Panc1 (cell line): Measurements from ENCODE around the gene CHI3L1. TPM values are rescaled to one million over a fixed set of nuclear protein-coding genes. Genes with fewer than 3 reads are reported as not detected.

Experiments used
- ATAC-seq: fragments of 200-7000 bp; cut with Tn5 transposase; 2 replicates; pipeline ENCODE4 v1.9.1; 2020; ENCODE audit warnings: mild to moderate bottlenecking, moderate library complexity
- BruUV-seq: library from RNA; stranded (reverse); fragments of 400-500 nt; replicated peaks from 2 replicates; lab custom pipeline; 2021; lab: Mats Ljungman, UMichigan
- CTCF ChIA-PET: fragments of 300-600 bp; sonication (Branson Sonifier 250); formaldehyde crosslinking; loops from one replicate; lab custom pipeline; 2022; ENCODE audit warnings: antibody characterized with exemption; lab: Charles Lee
- POLR2A ChIA-PET: fragments of 300-600 bp; sonication (Branson Sonifier 250); formaldehyde crosslinking; loops from one replicate; lab custom pipeline; 2022; ENCODE audit warnings: antibody characterized with exemption; lab: Charles Lee
- DNase-seq: peaks from one replicate; pipeline ENCODE4 v3.0.0-alpha.2; 2010; ENCODE audit warnings: low read depth, low spot score
- H3K27ac ChIP-seq: 2 replicates; pipeline ENCODE4 v1.5.1; 2011; ENCODE audit warnings: mild to moderate bottlenecking, low read length, inconsistent platforms
- H3K27me3 ChIP-seq: fragments of 200-500 bp; sonication (Bioruptor generic); 2 replicates; pipeline ENCODE4 v1.6.0; 2014; ENCODE audit warnings: low read length, inconsistent platforms; ENCODE audit not compliant: control insufficient read depth, insufficient read depth
- H3K36me3 ChIP-seq: fragments of 200-500 bp; sonication (Bioruptor generic); 2 replicates; pipeline ENCODE4 v1.5.1; 2014; ENCODE audit warnings: inconsistent platforms, mild to moderate bottlenecking, low read length, moderate library complexity; ENCODE audit not compliant: control insufficient read depth, insufficient read depth
- H3K4me1 ChIP-seq: 2 replicates; pipeline ENCODE4 v1.5.1; 2011; ENCODE audit warnings: inconsistent platforms, mild to moderate bottlenecking, low read length, moderate library complexity; ENCODE audit not compliant: control insufficient read depth, insufficient read depth
- H3K4me3 ChIP-seq, 2 experiments: 2 replicates each; pipeline ENCODE4 v1.5.1; 2011 to 2012; ENCODE audit warnings: low read depth in 2 of 2, low read length in 2 of 2, mild to moderate bottlenecking in 2 of 2, inconsistent platforms in 1 of 2, moderate library complexity in 1 of 2
- H3K9me3 ChIP-seq: fragments of 200-500 bp; sonication (Bioruptor generic); 2 replicates; pipeline ENCODE4 v1.5.1; 2014; ENCODE audit warnings: low read depth, mild to moderate bottlenecking, inconsistent platforms, low read length, moderate library complexity; ENCODE audit not compliant: control insufficient read depth, insufficient read depth
- POLR2AphosphoS5 ChIP-seq: IDR thresholded peaks from 2 replicates; pipeline ENCODE4 v1.6.1; 2012; ENCODE audit warnings: mild to moderate bottlenecking, low read depth, low read length, moderate library complexity
- SIN3A ChIP-seq: IDR thresholded peaks from 2 replicates; pipeline ENCODE4 v1.6.1; 2012; ENCODE audit warnings: low read depth, mild to moderate bottlenecking, low read length, moderate library complexity, borderline replicate concordance; ENCODE audit not compliant: insufficient read depth
- TCF7L2 ChIP-seq: IDR thresholded peaks from 2 replicates; pipeline ENCODE4 v1.6.1; 2011; ENCODE audit warnings: mild to moderate bottlenecking, low read depth, low read length, inconsistent platforms
- in situ Hi-C: cut with HindIII; loops from 2 replicates; pipeline ENCODE4 v1.10.0; 2016; ENCODE audit warnings: low sequenced_read_pairs, low pct_unique_long_range_greater_than_20kb
- intact Hi-C: fragments of 100-400 bp; cut with micrococcal nuclease; formaldehyde crosslinking; loops from one replicate; pipeline ENCODE4 v1.10.0; 2022; ENCODE audit not compliant: unreplicated experiment
- total RNA-seq: library from RNA; stranded (reverse); gene quantifications from one replicate; pipeline ENCODE4 v1.2.1, GENCODE V29; 2021; ENCODE audit not compliant: unreplicated experiment
- TF ChIP-seq, protein P1 (sequence below), 2 experiments: IDR thresholded peaks; 2 replicates each; pipeline ENCODE4 v1.6.1; 2011 to 2012; ENCODE audit warnings: low read depth in 2 of 2, control low read depth in 1 of 2, low read length in 1 of 2, mild to moderate bottlenecking in 1 of 2, moderate library complexity in 1 of 2; ENCODE audit not compliant: insufficient read depth in 1 of 2
- TF ChIP-seq, protein P2 (sequence below): fragments of 450-650 bp; IDR thresholded peaks from 2 replicates; pipeline ENCODE4 v1.5.1; 2017; ENCODE audit warnings: mild to moderate bottlenecking

Gene CHI3L1
- total RNA-seq, 1 experiment from 2014 or later = 0.10 TPM

DNA sequence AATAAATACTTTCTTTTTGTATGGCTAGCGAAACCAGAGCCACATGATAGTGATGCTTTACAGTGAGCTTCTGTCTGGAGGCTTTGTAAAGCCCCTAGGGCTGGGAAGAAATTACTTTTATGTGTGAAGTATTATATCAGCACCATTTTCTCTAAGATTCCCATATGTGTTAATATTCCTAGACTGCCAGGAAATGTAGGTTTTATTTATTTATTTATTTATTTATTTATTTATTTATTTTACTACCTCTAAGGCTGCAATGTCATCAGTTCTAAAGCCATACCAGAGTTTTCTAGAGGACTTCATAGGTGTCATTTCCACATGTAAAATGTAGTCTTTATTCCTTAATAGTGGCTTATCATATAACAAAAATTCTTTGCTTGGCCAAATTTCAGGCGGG lies 4.4 kb upstream of the CHI3L1 start:
- BruUV-seq = no TSS peak
- no peak overlapping the region for H3K27ac ChIP-seq
- H3K9me3 ChIP-seq = no peaks in the 10 kb centered on the region
- in situ Hi-C loops = no loop called here
- H3K36me3 ChIP-seq = no peaks in the 10 kb centered on the region
- DNase-seq (no peak), ATAC-seq (no peak)
- POLR2A ChIA-PET = no interaction called here
- TF ChIP-seq, protein P1, sequence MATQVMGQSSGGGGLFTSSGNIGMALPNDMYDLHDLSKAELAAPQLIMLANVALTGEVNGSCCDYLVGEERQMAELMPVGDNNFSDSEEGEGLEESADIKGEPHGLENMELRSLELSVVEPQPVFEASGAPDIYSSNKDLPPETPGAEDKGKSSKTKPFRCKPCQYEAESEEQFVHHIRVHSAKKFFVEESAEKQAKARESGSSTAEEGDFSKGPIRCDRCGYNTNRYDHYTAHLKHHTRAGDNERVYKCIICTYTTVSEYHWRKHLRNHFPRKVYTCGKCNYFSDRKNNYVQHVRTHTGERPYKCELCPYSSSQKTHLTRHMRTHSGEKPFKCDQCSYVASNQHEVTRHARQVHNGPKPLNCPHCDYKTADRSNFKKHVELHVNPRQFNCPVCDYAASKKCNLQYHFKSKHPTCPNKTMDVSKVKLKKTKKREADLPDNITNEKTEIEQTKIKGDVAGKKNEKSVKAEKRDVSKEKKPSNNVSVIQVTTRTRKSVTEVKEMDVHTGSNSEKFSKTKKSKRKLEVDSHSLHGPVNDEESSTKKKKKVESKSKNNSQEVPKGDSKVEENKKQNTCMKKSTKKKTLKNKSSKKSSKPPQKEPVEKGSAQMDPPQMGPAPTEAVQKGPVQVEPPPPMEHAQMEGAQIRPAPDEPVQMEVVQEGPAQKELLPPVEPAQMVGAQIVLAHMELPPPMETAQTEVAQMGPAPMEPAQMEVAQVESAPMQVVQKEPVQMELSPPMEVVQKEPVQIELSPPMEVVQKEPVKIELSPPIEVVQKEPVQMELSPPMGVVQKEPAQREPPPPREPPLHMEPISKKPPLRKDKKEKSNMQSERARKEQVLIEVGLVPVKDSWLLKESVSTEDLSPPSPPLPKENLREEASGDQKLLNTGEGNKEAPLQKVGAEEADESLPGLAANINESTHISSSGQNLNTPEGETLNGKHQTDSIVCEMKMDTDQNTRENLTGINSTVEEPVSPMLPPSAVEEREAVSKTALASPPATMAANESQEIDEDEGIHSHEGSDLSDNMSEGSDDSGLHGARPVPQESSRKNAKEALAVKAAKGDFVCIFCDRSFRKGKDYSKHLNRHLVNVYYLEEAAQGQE (IDR thresholded peaks at IDR 0.05; ENCODE audit: insufficient read depth in 1 of 2, low read depth in 2 of 2, low read length in 1 of 2) = no peak
- TF ChIP-seq TCF7L2 (no peak), SIN3A (no peak), POLR2AphosphoS5 (no peak)
- TF ChIP-seq, protein P2, sequence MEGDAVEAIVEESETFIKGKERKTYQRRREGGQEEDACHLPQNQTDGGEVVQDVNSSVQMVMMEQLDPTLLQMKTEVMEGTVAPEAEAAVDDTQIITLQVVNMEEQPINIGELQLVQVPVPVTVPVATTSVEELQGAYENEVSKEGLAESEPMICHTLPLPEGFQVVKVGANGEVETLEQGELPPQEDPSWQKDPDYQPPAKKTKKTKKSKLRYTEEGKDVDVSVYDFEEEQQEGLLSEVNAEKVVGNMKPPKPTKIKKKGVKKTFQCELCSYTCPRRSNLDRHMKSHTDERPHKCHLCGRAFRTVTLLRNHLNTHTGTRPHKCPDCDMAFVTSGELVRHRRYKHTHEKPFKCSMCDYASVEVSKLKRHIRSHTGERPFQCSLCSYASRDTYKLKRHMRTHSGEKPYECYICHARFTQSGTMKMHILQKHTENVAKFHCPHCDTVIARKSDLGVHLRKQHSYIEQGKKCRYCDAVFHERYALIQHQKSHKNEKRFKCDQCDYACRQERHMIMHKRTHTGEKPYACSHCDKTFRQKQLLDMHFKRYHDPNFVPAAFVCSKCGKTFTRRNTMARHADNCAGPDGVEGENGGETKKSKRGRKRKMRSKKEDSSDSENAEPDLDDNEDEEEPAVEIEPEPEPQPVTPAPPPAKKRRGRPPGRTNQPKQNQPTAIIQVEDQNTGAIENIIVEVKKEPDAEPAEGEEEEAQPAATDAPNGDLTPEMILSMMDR = no peak
- H3K4me1 ChIP-seq = no peaks in the 10 kb centered on the region
- intact Hi-C loops = no loop called here
- peaks cover 2% of the 10 kb centered on the region; the same call in 1 of the 2 replicates for H3K27me3 ChIP-seq
- CTCF ChIA-PET = no interaction called here
- no peak overlapping the region for H3K4me3 ChIP-seq

DNA sequence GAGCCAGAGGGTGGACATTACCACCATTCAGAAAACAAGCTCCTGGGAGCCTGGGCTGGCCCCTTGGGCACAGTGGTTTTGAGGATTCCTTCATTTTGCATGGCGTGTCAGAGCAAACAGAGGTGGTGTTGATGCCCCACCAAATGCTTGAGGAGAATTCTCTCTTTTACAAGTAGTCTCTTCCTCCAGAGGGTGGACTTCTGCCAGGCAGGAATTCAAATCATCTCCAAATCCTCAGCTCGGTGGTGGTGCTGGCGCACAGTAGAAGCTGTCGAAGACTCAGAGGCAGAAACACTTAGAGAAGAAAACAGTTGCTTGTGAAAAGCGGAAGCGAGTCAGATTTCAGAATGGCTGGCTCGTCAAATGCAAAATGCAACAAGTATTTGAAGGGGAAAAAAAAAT lies 3.4 kb upstream of the CHI3L1 start:
- H3K4me3 ChIP-seq = no peak overlapping the region
- peaks cover 2% of the 10 kb centered on the region; the same call in 1 of the 2 replicates for H3K27me3 ChIP-seq
- no peak for DNase-seq
- ATAC-seq = no peak
- H3K9me3 ChIP-seq = no peaks in the 10 kb centered on the region
- no peaks in the 10 kb centered on the region for H3K36me3 ChIP-seq
- TF ChIP-seq SIN3A = no peak
- no peak for TF ChIP-seq TCF7L2
- TF ChIP-seq, protein P2 = no peak
- TF ChIP-seq POLR2AphosphoS5 = no peak
- TF ChIP-seq, protein P1 (IDR thresholded peaks at IDR 0.05; ENCODE audit: insufficient read depth in 1 of 2, low read depth in 2 of 2, low read length in 1 of 2) = no peak
- intact Hi-C loops = no loop called here
- POLR2A ChIA-PET = no interaction called here
- CTCF ChIA-PET = no interaction called here
- BruUV-seq = no TSS peak
- no peaks in the 10 kb centered on the region for H3K4me1 ChIP-seq
- in situ Hi-C loops = no loop called here
- H3K27ac ChIP-seq = no peak overlapping the region
